GM19023 (cell line): ENCODE results near the gene LAMA3.

ENCODE experiments used
- ATAC-seq: cut with Tn5 transposase; IDR thresholded peaks from one replicate; pipeline ENCODE4 v1.9.1; 2021; ENCODE audit warnings: mild to moderate bottlenecking, moderate library complexity; ENCODE audit not compliant: unreplicated experiment

The LAMA3 gene

DNA sequence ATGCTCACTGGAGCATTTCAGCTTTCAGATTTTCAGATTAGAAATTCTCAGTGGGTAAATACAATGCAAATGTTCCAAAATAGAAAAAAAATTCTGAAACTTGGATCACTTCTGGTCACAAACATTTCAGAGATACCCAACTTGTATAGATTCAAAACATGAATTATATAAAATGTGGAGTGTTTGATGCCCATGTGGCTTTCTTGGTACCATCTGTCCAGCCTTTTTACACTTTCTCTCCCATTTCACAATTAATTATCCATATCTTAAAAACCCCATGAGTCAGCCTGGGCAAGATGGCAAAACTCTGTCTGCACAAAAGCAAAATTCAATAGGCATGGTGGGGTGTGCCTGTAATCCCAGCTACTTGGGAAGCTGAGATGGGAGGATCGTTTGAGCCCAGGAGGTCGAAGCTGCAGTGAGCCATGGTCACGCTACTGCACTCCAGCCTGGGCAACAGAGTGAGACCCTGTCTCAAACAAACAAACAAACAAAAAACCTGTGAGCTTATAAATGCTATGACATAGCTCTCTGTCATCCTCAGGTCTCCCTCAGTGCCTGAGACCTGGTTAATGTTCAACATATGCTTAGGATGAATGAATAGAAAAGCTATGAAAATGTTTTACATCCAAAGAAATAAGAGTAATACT lies 179.0 kb downstream of the LAMA3 start:
- ATAC-seq, result no peak

DNA sequence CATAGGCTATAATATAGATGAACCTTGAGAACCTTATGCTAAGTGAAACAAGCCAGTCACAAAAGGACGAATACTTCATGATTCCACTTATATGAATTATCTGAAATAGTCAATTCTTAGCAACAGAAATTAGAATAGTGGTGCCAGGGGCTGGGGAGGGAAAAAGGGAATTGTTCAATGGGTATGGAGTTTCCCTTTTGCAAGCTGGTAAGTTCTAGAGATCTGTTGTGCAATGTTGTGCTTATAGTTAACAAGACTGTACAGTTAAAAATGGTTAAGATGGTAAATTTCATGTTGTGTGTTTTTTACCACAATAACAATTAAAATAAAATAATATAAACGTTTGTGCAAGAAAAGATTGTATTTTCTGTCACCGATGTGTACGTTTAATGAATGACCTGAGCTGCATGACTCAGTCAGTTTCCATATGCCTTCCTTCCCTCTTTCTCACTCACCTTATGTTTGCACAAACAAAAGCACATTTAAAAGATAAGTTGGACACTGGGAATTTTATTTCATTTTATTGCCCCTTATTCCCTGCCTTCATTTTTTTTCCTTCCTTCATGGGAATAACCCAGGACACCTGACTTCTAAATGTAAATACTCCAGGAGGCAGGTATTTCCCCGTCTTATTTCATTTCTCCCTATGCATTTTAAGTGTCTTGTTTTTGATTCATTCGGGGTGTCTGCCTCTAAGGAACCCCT lies 181.6 kb downstream of the LAMA3 start:
- no peak for ATAC-seq

DNA sequence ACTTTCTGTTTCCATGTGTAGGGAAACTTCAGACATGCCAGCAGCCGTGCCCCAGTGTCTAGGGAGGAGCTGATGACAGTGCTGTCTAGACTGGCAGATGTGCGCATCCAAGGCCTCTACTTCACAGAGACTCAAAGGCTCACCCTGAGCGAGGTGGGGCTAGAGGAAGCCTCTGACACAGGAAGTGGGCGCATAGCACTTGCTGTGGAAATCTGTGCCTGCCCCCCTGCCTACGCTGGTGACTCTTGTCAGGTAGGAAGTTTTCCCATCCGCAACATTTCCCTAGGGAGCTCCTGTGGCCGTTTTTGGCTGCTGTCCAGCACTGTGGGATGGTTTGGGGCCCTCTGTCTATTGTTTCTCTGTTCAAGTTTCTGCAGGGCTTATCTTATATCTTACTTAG lies 182.2 kb downstream of the LAMA3 start:
- ATAC-seq, result peak; percentile 57

DNA sequence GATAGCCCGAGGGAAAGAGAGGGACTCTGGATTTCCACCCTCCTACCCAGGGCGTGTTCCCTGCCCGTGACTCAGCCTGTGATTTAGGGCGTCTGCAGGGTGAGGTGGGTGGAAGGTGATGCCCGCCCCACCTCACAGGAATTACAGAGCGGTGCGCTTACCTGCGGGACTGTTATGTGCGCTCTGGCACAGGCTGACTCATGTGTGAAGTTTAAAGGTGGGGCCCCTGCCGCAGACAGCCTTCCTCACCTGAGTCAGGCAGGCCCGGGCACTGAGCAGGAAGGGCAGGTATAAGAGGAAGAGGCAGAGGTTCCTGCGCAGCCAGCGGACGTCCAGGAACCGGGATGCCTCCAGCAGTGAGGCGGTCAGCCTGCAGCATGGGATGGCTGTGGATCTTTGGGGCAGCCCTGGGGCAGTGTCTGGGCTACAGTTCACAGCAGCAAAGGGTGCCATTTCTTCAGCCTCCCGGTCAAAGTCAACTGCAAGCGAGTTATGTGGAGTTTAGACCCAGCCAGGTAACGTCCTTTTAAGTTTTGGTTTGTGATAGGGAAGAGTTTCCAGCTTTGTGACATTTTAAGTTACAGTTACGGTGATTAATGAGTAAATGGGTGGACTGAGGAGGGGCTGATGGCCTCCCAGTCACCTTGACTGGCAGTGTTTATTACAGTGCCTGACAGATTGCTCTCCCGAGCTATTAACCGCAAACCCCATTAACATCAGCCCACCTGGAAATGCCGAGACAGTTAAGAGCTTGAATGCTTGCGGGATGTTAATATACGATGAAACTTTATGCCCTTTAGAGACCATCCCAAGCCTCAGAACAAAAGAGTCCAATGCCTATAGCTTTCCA lies 183.7 kb downstream of the LAMA3 start:
- no peak for ATAC-seq

DNA sequence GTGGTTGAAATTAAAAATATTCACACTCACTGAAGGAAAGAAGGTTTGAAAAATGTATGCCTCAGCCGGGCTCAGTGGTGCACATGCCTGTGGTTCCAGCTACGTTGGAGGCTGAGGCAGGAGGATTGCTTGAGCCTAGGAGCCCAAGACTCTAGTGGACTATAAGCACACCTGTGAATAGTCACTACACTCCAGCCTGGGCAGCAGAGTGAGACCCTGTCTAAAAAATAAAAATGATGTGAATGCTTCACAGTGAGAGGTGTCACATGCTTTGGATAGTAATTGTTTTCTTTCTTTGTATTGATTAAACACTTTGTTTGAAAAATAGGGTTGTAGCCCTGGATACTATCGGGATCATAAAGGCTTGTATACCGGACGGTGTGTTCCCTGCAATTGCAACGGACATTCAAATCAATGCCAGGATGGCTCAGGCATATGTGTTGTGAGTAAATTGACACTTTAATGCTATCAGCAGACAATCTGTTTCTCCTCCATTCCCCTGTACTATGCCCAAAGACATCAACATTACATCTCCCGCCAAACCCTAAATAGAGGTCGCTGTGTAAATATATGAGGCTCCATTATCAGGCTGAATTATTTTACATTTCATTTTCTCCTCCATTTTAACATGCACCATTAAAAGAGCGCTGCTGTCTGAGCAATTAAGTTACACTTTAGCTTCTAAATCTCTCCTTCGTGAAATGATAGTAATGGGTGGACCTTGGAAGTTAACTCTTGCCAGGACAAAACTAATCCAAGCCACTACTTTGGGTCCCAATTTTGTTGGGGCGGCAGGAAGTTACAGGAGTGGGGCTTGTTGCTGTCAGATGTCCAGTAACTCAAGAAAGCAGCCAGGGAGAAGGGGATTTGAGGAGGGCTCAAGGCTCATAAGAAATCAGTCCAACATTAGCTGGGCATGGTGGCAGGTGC lies 187.0 kb downstream of the LAMA3 start:
- ATAC-seq, result no peak

DNA sequence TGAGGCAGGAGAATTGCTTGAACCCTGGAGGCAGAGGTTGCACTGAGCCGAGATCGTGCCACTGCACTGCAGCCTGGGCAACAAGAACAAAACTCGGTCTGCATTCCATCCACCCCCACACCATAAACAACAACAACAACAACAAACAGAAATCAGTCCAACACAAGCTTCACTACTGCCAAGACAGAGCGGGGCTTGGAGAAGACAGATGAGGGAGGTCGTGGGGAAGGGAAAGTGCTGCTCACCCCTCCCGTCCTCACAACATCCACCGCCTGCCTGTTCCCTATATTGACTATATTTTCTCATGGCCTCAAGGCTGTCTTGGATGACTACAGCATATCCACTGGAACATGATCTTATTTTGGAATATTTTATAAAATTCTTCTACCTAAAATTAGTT lies 187.7 kb downstream of the LAMA3 start:
- ATAC-seq, result no peak

DNA sequence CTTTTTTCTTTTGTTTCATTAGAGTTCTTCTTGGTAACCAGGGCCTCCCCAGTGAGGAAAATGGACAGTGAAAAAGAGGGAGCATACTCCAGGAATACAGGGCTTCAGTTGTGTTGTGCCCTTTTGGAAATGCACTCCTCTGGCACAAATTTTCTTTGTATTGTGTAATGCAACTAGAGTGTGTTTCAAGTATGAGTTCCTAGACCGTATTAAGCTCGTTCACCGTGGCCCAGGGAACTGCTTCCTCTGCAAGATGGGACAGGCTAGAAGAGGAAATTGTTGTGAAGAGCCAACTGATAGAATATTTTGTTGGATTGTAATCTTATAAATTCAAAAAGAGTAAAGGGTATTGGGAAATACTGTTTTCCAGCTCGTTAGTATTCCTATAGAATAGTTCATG lies 188.1 kb downstream of the LAMA3 start:
- ATAC-seq, result no peak

DNA sequence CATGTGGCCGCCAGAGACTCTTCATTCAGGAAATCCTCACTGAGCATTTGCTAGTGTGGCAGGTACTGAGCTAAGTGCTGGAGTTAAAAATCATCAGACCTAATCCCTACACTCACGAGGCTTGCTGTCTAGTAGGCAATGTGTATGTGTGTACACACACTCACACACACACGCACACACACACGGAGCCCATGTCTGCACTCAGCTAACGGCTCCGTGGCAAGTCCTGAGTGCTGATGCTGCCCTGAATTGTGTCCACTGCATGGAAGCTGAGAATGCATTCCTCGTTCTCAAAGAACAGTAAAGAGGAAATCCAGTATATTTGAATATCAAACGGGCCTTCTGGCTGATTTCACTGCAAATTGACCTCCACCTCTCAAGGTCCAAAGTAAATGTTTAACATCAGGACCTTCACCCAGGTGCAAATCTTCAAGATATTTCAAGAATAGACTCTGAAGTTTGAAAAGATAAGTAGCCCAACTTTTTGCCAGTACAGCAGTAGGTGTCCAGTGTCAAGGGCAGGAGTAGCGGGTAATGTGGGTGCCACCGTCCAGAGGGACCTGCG lies 189.2 kb downstream of the LAMA3 start:
- ATAC-seq, result no peak

DNA sequence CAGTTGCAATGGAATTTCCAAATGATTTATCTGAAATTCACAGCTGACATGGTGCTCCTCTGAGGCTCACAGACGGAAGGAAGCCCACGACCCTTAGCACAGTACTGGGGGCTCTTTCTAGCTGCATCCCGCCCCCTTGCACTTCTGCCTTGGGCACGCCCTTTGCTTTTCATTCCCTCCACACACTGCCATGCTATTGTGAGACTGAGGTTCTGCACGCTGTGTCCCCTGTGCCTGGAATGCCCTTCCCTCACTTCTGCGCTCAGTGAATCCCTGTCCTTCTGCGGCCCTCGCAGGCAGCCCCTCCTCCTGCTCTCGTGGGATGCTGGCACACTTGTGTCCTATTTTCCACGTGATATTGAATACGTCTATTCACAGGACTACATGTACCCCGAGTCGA lies 189.9 kb downstream of the LAMA3 start:
- ATAC-seq, result no peak

DNA sequence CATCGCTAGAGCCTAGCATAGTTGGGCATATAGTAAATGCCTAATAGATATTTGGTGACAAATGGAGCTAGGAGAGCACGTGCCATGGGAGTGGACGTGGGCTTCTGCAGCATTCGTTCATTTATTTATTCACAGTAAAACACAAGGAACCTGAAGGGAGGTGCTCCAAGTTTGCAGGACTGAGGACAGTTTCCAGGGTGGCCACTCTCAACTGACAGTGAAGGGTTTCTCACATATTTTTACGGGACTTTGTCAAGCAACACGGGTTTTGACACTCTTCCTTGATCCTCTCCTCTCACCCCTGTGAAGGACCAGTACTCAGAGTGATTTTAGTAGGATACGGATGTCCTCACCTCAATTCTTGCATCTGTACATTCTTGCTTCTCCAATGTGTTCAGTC lies 190.3 kb downstream of the LAMA3 start:
- no peak for ATAC-seq

DNA sequence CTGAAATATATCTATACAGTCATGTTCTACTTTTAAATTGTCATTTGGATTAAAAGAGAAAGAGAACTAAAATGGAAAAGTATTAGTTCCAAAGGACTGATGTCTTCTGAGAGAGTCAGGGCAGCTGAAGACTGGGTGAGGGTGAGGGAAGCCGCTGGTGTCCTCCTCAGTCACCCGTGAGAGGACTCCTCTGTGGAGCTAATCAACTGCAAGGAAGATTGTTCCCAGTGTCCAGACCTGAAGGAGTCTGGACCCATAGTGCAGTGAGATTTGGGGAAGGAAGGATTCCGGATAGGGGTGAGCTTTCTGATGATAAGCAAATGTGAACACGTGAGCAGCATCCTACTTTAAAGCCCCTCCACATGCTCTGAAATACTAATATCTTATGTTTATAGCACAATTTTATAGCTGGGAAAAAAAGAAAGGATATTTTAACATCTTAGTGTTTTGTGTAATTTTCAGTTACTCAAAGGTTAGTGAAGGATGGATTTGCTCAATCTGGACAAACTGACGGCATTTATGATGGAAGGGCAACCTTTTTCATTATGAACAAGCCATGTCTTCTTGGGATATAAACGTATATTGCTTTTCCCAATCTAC lies 190.8 kb downstream of the LAMA3 start:
- no peak for ATAC-seq

DNA sequence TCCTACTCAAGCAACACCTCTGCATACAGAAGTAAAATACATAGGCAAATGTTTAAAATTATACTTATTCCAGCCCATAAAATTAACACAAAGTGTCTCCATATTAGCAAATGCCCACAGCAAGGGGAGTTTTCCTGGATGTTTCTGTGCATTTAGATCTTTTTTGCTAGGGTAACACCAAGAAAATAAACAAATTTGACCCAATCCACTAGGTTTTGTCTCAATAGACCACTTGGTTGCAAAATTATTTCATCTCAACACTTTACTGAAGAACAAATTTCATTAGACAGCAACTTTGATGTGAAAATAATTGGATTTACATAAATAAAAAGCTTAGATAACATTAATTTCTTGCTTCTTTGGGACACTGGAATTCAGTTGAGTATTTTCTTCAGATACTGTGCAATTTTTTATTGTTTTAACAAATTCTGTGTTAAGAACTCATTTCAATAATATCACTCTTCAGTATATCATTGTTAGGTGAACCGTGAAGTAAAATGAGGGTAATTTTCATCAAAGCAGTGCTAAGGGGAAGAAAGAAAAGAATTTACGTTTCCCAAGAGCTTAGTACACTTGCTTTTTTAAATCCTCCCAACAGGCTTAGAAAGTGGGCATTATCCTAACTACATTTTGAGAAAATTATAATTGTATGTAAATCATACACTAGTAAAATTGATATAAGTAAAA lies 191.8 kb downstream of the LAMA3 start:
- ATAC-seq, result no peak

DNA sequence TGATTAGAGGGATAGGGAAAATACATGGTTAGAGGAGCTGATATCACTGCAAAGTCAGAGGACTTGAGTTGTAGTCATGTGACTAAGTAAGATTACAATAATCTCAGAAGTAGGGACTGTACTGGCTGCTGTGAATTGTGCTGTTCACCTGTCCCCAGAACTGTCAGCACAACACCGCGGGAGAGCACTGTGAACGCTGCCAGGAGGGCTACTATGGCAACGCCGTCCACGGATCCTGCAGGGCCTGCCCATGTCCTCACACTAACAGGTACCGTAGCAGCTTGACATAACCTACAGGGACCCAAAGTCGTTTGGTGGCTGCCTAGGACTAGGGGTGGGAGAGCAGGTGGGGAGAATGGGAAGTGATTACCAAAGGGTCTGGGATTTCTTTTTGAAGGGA lies 192.5 kb downstream of the LAMA3 start:
- ATAC-seq, result no peak

DNA sequence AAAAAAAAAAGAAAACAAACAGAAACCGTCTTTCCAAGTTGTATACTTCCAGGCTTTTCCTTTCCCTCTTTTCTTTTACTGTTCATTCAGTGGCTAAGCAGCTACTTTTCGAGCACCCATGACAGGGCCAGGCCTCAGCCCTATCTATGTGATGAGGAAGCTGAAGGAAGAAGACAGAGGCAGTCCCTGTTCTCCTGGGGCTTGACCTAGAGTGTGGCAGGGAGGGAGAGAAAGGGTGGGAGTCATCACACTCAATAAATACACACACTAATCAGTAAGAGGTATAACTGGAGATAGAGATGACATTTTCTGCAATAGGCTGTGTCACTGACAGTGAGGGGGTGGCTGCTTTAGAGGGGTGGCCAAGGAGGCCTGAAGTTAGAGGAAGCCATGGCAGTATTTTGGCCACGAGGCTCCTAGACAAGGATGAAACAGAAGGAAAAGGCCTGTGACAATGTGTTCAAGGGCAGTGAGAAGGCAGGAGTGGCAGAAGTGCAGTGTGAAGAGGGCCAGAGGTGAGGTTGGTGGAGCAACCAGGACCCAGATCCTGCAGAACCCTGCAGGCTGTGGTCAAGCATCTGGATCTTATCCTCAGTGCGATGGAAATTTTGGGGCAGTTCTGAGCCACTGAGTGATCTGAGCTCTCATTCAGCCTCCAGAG lies 193.5 kb downstream of the LAMA3 start:
- no peak for ATAC-seq

DNA sequence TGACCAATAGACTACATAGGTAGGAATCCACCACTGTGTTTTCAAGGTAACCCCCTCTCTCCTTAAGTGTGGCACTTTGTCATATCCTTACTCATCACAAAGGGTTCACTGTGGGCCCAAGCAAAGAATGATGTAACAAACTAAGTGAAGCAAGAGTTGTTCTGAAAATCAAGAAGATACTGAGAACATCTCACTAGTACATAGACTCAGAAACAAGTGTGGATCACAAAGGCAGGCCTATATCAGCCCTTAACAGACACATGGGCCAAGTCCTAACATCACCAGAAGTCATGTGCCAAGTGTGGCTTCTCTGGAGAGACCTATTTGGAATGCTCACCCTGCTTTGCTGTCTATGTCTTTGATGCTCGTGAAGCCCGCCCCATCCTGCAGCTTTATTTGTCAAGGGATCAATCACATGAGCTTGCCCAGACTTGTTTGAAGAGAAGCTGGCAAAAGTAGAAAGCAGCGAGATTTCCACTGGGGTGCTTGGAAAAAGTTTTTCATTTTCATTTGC lies 194.1 kb downstream of the LAMA3 start:
- no peak for ATAC-seq

DNA sequence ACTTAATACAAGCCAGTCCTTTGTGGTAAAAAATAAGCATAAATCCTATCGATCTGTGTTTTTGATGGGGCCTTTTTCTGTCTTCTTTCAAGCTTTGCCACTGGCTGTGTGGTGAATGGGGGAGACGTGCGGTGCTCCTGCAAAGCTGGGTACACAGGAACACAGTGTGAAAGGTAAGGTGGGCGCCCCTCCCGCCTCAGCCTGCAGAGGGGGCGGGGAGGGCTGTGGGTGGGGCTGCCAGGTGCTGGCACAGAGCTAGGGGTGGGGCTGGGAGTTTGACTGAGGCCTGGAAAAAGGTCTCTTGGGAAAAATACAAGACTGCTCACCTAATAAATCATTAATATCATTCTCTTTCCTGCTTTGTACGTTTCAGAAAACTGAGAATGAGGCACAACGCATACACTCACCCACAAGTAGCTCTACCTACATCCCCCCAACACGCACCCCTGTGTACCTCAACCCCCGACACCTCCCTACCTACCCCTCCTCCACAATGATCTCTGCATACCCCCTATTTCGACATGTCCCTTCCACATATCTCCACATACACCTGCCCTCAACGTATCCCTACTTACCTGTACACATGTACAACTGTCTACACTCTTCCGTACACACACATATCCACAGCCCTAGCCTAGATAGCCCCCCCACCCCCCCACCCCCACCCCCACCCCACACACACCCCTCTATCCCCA lies 195.6 kb downstream of the LAMA3 start:
- ATAC-seq, result no peak

DNA sequence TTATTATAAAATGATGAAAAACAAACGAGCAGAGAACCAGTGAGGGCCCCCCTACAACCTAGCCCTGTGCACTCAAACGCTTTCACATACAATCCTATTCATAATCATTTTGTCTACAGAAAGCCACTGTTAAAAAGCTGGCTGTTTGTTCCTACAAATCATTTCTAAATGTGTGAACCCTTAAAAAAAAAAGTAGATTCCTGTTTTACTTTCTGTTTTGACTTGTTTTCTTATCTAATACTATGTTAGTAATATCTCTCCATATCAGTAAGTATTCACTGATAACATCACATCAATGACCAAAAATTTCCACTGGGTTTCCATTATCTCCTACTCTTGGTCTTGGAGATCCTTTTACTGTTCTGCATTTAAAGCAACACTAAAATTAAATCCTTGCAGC lies 196.5 kb downstream of the LAMA3 start:
- ATAC-seq, result no peak

DNA sequence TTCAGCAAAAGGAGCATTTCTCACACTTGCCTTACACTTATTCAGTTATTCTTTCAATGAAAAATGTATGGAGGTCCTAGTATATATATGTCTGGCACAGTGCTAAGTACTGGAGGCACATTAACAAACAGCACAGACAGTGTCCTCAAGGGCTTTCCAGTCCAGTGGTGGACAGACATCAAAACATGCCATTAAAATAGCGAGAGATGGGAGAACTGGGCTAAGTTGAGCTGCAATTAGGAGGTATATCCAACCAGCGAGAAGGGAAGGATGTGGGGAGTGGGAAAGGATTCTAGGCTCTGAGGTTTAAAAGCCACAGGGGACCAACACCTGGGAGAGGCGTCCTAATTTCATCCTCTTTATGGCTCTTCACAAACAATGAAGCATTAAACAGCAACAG lies 197.8 kb downstream of the LAMA3 start:
- no peak for ATAC-seq
